Activated CD8-positive, alpha-beta T cell treated with anti-CD3 and anti-CD28 coated beads for 36 hours (primary cell): ENCODE data around the gene CPE. TPM values are rescaled to one million over a fixed set of nuclear protein-coding genes. Genes with fewer than 3 reads are reported as not detected.

Experiments
- ATAC-seq: fragments of 200-7000 bp; cut with Tn5 transposase; one replicate; pipeline ENCODE4 v1.10.0; 2021; ENCODE audit warnings: mild to moderate bottlenecking, moderate library complexity
- CTCF ChIA-PET: fragments of 350-600 bp; sonication (Branson Sonifier 250); formaldehyde crosslinking; loops from one replicate; lab custom pipeline; 2021; ENCODE audit warnings: antibody characterized with exemption; lab: Charles Lee
- POLR2A ChIA-PET: fragments of 350-600 bp; sonication (Branson Sonifier 250); formaldehyde crosslinking; loops from one replicate; lab custom pipeline; 2021; ENCODE audit warnings: antibody characterized with exemption; lab: Charles Lee
- DNase-seq: peaks from one replicate; pipeline ENCODE4 v3.0.0-alpha.2; 2020
- H3K27ac Mint-ChIP-seq: one replicate; pipeline ENCODE4 v1.8.0; 2021; ENCODE audit warnings: mild to moderate bottlenecking, mixed read lengths
- H3K27me3 Mint-ChIP-seq: one replicate; pipeline ENCODE4 v1.8.0; 2021; ENCODE audit warnings: mixed read lengths
- H3K36me3 Mint-ChIP-seq: one replicate; pipeline ENCODE4 v1.8.0; 2021; ENCODE audit warnings: low read depth, mixed read lengths
- H3K4me1 Mint-ChIP-seq: one replicate; pipeline ENCODE4 v1.8.0; 2021; ENCODE audit warnings: low read depth, mixed read lengths
- H3K4me3 Mint-ChIP-seq: one replicate; pipeline ENCODE4 v1.8.0; 2021; ENCODE audit warnings: mild to moderate bottlenecking, moderate library complexity, mixed read lengths
- H3K9me3 Mint-ChIP-seq: one replicate; pipeline ENCODE4 v1.8.0; 2021; ENCODE audit warnings: mixed read lengths
- intact Hi-C: fragments of 100-400 bp; cut with micrococcal nuclease; formaldehyde crosslinking; loops from one replicate; pipeline ENCODE4 v1.10.0; 2022
- total RNA-seq, 2 experiments: library from RNA; stranded (reverse); gene quantifications; one replicate each; pipeline ENCODE4 v1.2.3, GENCODE V29; 2021
- TF ChIP-seq, protein P1 (sequence below): fragments of 200-600 bp; IDR thresholded peaks from one replicate; pipeline ENCODE4 v1.8.0; 2022; ENCODE audit warnings: antibody characterized with exemption, mild to moderate bottlenecking

The CPE gene
- total RNA-seq, 2 experiments from 2014 or later: not detected

DNA sequence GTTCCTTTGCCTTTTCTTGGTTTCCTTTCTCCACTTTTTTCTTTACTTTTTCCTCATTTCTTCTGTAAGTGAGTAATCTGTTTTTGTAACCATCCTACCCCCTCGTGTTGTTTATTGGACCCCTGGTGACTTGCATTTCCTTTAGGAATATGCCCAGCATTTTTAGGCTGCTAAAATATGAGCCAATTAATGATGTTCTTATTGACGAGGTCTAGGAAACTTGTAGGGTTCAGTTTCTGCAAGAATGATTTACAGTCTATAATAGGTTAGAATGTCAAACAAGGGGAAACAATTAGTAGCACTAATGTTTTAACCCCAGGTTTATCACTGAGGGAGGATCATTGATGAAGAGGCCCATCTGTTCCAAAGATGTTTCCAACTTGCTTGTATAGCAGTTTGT lies 79.0 kb downstream of the CPE start:
- peaks cover 7% of the 10 kb centered on the region for H3K27me3 Mint-ChIP-seq
- no peaks in the 10 kb centered on the region for H3K4me1 Mint-ChIP-seq
- TF ChIP-seq, protein P1, sequence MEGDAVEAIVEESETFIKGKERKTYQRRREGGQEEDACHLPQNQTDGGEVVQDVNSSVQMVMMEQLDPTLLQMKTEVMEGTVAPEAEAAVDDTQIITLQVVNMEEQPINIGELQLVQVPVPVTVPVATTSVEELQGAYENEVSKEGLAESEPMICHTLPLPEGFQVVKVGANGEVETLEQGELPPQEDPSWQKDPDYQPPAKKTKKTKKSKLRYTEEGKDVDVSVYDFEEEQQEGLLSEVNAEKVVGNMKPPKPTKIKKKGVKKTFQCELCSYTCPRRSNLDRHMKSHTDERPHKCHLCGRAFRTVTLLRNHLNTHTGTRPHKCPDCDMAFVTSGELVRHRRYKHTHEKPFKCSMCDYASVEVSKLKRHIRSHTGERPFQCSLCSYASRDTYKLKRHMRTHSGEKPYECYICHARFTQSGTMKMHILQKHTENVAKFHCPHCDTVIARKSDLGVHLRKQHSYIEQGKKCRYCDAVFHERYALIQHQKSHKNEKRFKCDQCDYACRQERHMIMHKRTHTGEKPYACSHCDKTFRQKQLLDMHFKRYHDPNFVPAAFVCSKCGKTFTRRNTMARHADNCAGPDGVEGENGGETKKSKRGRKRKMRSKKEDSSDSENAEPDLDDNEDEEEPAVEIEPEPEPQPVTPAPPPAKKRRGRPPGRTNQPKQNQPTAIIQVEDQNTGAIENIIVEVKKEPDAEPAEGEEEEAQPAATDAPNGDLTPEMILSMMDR: no peak
- no peak for DNase-seq
- no peaks in the 10 kb centered on the region for H3K36me3 Mint-ChIP-seq
- POLR2A ChIA-PET: no interaction called here
- no peak overlapping the region for H3K27ac Mint-ChIP-seq
- no peaks in the 10 kb centered on the region for H3K9me3 Mint-ChIP-seq
- no peak for ATAC-seq
- H3K4me3 Mint-ChIP-seq: no peak overlapping the region
- CTCF ChIA-PET: interaction anchor here (1.1 kb wide), 1 partner anchor 327 kb away, joined by 6 read pairs; no protein-coding TSS in a partner anchor
- intact Hi-C loops: no loop called here

DNA sequence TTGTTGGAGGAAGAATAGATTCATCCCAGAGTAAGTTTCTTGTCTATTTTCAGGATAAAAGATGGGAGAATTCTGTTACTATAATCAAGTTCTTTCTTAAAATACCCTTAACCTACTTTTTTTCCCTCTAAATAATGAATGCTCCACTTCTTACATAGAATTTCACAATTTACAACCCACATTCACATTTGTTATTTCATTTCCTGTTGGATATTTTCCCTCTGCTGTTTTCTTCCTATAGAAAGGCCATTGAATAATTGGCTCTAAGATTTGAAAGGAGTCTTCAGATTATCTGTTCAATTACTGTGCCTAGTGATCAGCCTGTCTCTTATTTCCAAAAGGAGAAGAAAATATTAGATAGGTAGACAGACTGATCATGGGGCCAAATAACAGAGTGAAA lies 79.7 kb downstream of the CPE start:
- Mint-ChIP-seq H3K4me3 (no peak overlapping the region), H3K9me3 (no peaks in the 10 kb centered on the region), H3K36me3 (no peaks in the 10 kb centered on the region), H3K27ac (no peak overlapping the region), H3K4me1 (no peaks in the 10 kb centered on the region), H3K27me3 (peaks cover 7% of the 10 kb centered on the region)
- ChIA-PET CTCF (no interaction called here), POLR2A (no interaction called here)
- ATAC-seq: no peak
- no peak for DNase-seq
- intact Hi-C loops: no loop called here
- TF ChIP-seq, protein P1: no peak

DNA sequence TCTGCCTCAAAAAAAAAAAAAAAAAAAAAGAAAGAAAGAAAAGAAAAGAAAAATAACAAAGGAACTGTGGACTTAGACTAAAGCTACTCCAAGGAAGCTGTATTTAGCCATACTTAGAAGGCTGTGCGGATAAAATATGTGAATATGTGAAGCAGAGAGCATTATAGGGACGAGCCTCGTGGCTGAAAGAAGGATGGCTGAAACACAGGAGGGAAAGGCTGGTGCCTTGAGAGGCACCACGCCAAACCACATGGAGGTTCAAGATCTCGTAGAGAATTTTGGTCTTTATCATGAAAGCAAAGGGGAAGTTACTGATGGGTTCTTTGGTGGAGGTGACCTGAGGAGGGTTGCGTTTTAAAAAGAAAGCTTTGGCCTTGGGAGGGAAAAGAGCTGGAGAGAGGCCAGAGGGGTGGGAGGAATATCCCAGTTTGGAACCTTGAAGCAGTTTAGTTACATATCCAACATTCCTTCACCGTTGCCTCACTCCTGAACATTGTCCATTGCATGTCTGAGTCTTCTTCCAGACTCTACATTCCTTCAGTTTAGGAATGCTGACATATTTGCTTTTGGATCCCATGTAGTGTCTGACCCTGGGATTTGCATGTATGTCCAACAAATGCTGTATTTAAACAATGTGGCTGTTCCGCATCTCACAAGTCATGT lies 82.5 kb downstream of the CPE start:
- no peak for ATAC-seq
- Mint-ChIP-seq H3K9me3 (no peaks in the 10 kb centered on the region), H3K27ac (no peak overlapping the region), H3K36me3 (no peaks in the 10 kb centered on the region), H3K4me1 (no peaks in the 10 kb centered on the region), H3K27me3 (peaks cover 7% of the 10 kb centered on the region), H3K4me3 (no peak overlapping the region)
- CTCF ChIA-PET: interaction anchor here (1.1 to 3.4 kb wide), 4 partner anchors 23 to 330 kb away, joined by 3 to 24 read pairs (median 3); no protein-coding TSS in a partner anchor
- DNase-seq: no peak
- intact Hi-C loops: loop anchor here (5.0 kb wide), 1 partner anchor 104 kb away; no protein-coding TSS in a partner anchor
- POLR2A ChIA-PET: interaction anchor here (0.6 kb wide), 1 partner anchor 1967 kb away, joined by 3 read pairs; no protein-coding TSS in a partner anchor
- TF ChIP-seq, protein P1: no peak

- H3K36me3 Mint-ChIP-seq: no peaks in the 10 kb centered on the region
Measured at GRCh38 chr4:165462009-165462408, 83.2 kb downstream of the CPE start.

More at GRCh38 chr4:165462009-165462408, 83.2 kb downstream of the CPE start:
- no peak overlapping the region for H3K27ac Mint-ChIP-seq
- ATAC-seq (no peak), DNase-seq (no peak)
- H3K4me1 Mint-ChIP-seq: no peaks in the 10 kb centered on the region
- no peak overlapping the region for H3K4me3 Mint-ChIP-seq
- intact Hi-C loops: loop anchor here (5.0 kb wide), 1 partner anchor 105 kb away; no protein-coding TSS in a partner anchor
- peaks cover 7% of the 10 kb centered on the region for H3K27me3 Mint-ChIP-seq
- TF ChIP-seq, protein P1: no peak
- CTCF ChIA-PET: interaction anchor here (1.1 to 3.4 kb wide), 4 partner anchors 23 to 331 kb away, joined by 3 to 24 read pairs (median 3); no protein-coding TSS in a partner anchor
- POLR2A ChIA-PET: interaction anchor here (0.6 kb wide), 1 partner anchor 1968 kb away, joined by 3 read pairs; no protein-coding TSS in a partner anchor
- no peaks in the 10 kb centered on the region for H3K9me3 Mint-ChIP-seq
